Thyroid gland (tissue), 4 donors: ENCODE data around the gene ADAM12.

Source experiments
- CTCF ChIP-seq, 6 experiments: fragments of 200-600 bp in 3 of 6; fragments of 450-650 bp in 3 of 6; sonication (generic) in 3 of 6; IDR thresholded peaks; one replicate each; pipeline ENCODE4 v1.5.1; 2016 to 2019; ENCODE audit warnings: antibody characterized with exemption in 6 of 6, mild to moderate bottlenecking in 2 of 6, inconsistent platforms in 1 of 6, moderate library complexity in 1 of 6
- POLR2A ChIP-seq, 2 donors: fragments of 450-650 bp; IDR thresholded peaks; one replicate each; pipeline ENCODE4 v1.6.1; 2017; ENCODE audit warnings: antibody characterized with exemption in 2 of 2, mild to moderate bottlenecking in 2 of 2, moderate library complexity in 1 of 2

- TF ChIP-seq CTCF (IDR thresholded peaks at IDR 0.05), result no peak
- TF ChIP-seq POLR2A (IDR thresholded peaks at IDR 0.05), result no peak
These were observed 370.2 kb downstream of the ADAM12 start for GRCh38 chr10:126017961-126018560.
